H9 (cell line): ENCODE data around the gene RASSF8. TPM values are rescaled to one million over a fixed set of nuclear protein-coding genes. Genes with fewer than 3 reads are reported as not detected.
A peak's percentile ranks its signal among the peaks of the same experiment; 100 is the strongest.

ENCODE experiments used
- DNase-seq: peaks from one replicate; pipeline ENCODE4 v3.0.0-alpha.2; 2017
- H2AFZ ChIP-seq: one replicate; pipeline ENCODE4 v1.6.1; 2013; ENCODE audit warnings: mild to moderate bottlenecking, low read length, control low read depth, moderate library complexity
- H2AK5ac ChIP-seq: 2 replicates; pipeline ENCODE4 v1.6.1; 2013; ENCODE audit warnings: low read length, control low read depth, mixed read lengths; ENCODE audit not compliant: insufficient read length
- H2BK120ac ChIP-seq: one replicate; pipeline ENCODE4 v1.6.1; 2013; ENCODE audit warnings: low read depth, mild to moderate bottlenecking, low read length, control low read depth, inconsistent platforms; ENCODE audit not compliant: poor library complexity, severe bottlenecking
- H2BK12ac ChIP-seq: 2 replicates; pipeline ENCODE4 v1.6.1; 2013; ENCODE audit warnings: low read length, control low read depth, mixed read lengths, low read depth; ENCODE audit not compliant: insufficient read length
- H2BK15ac ChIP-seq: 2 replicates; pipeline ENCODE4 v1.6.1; 2013; ENCODE audit warnings: low read depth, low read length, control low read depth
- H2BK20ac ChIP-seq: one replicate; pipeline ENCODE4 v1.6.1; 2013; ENCODE audit warnings: low read depth, mild to moderate bottlenecking, low read length, control low read depth, inconsistent platforms; ENCODE audit not compliant: poor library complexity, severe bottlenecking
- H2BK5ac ChIP-seq: 2 replicates; pipeline ENCODE4 v1.6.1; 2013; ENCODE audit warnings: low read length, control low read depth, mixed read lengths; ENCODE audit not compliant: insufficient read length
- H3K14ac ChIP-seq: 2 replicates; pipeline ENCODE4 v1.6.1; 2013; ENCODE audit warnings: low read length, control low read depth; ENCODE audit not compliant: insufficient read depth
- H3K18ac ChIP-seq: 2 replicates; pipeline ENCODE4 v1.6.1; 2013; ENCODE audit warnings: low read depth, mild to moderate bottlenecking, mixed read lengths, low read length, control low read depth; ENCODE audit not compliant: insufficient read length
- H3K23ac ChIP-seq: 2 replicates; pipeline ENCODE4 v1.6.1; 2013; ENCODE audit warnings: low read length, control low read depth, mixed read lengths, low read depth; ENCODE audit not compliant: insufficient read length
- H3K23me2 ChIP-seq: 2 replicates; pipeline ENCODE4 v1.6.1; 2013; ENCODE audit warnings: low read depth, mild to moderate bottlenecking, mixed read lengths, low read length, control low read depth; ENCODE audit not compliant: insufficient read length, poor library complexity, severe bottlenecking
- H3K27ac ChIP-seq: 2 replicates; pipeline ENCODE4 v1.5.1; 2013; ENCODE audit warnings: low read length, control low read depth, mixed read lengths, low read depth; ENCODE audit not compliant: insufficient read length
- H3K27me3 ChIP-seq: 2 replicates; pipeline ENCODE4 v1.6.1; 2013; ENCODE audit warnings: low read length, control low read depth, inconsistent platforms; ENCODE audit not compliant: insufficient read depth
- H3K4ac ChIP-seq: 2 replicates; pipeline ENCODE4 v1.6.1; 2013; ENCODE audit warnings: low read depth, mild to moderate bottlenecking, control low read depth, inconsistent platforms, low read length, moderate library complexity
- H3K4me1 ChIP-seq: 2 replicates; pipeline ENCODE4 v1.6.1; 2013; ENCODE audit warnings: low read length, control low read depth, inconsistent platforms; ENCODE audit not compliant: insufficient read depth
- H3K4me2 ChIP-seq: 2 replicates; pipeline ENCODE4 v1.6.1; 2013; ENCODE audit warnings: low read length, control low read depth, mixed read lengths; ENCODE audit not compliant: insufficient read length, insufficient read depth
- H3K56ac ChIP-seq: 2 replicates; pipeline ENCODE4 v1.6.1; 2013; ENCODE audit warnings: low read depth, mild to moderate bottlenecking, mixed read lengths, low read length, control low read depth; ENCODE audit not compliant: insufficient read length
- H3K79me1 ChIP-seq: 2 replicates; pipeline ENCODE4 v1.6.1; 2013; ENCODE audit warnings: low read depth, mild to moderate bottlenecking, moderate library complexity, low read length, control low read depth, inconsistent platforms; ENCODE audit not compliant: insufficient read depth, poor library complexity, severe bottlenecking
- H3K79me2 ChIP-seq: 2 replicates; pipeline ENCODE4 v1.6.1; 2013; ENCODE audit warnings: low read length, control low read depth, inconsistent platforms; ENCODE audit not compliant: insufficient read depth
- H3K9ac ChIP-seq: 2 replicates; pipeline ENCODE4 v1.6.1; 2013; ENCODE audit warnings: low read length, control low read depth, mixed read lengths; ENCODE audit not compliant: insufficient read length; ENCODE audit errors: extremely low read depth
- H3K9me3 ChIP-seq: one replicate; pipeline ENCODE4 v1.6.1; 2013; ENCODE audit warnings: low read depth, low read length, inconsistent platforms; ENCODE audit not compliant: control insufficient read depth
- H3T11ph ChIP-seq: one replicate; pipeline ENCODE4 v1.6.1; 2013; ENCODE audit warnings: mild to moderate bottlenecking, low read length, control low read depth, inconsistent platforms
- H4K20me1 ChIP-seq: one replicate; pipeline ENCODE4 v1.6.1; 2013; ENCODE audit not compliant: control insufficient read depth, insufficient read length, insufficient read depth
- H4K5ac ChIP-seq: 2 replicates; pipeline ENCODE4 v1.6.1; 2013; ENCODE audit warnings: low read depth, mild to moderate bottlenecking, mixed read lengths, low read length, control low read depth; ENCODE audit not compliant: insufficient read length
- H4K8ac ChIP-seq: replicated peaks from 2 replicates; pipeline ENCODE4 v1.6.1; 2013; ENCODE audit warnings: low read length, control low read depth, mixed read lengths, low read depth; ENCODE audit not compliant: insufficient read length
- H4K91ac ChIP-seq: 2 replicates; pipeline ENCODE4 v1.6.1; 2013; ENCODE audit warnings: low read depth, mild to moderate bottlenecking, moderate library complexity, mixed read lengths, low read length, control low read depth; ENCODE audit not compliant: insufficient read length
- H3K27ac Mint-ChIP-seq, 3 experiments: 2 replicates in 2 of 3; 3 replicates in 1 of 3; pipeline ENCODE4 v1.8.0; 2020 to 2021; ENCODE audit warnings: mixed read lengths in 3 of 3, mild to moderate bottlenecking in 1 of 3, moderate library complexity in 1 of 3
- H3K27me3 Mint-ChIP-seq: 2 replicates; pipeline ENCODE4 v1.8.0; 2021; ENCODE audit warnings: low read depth, mild to moderate bottlenecking, moderate library complexity, mixed read lengths
- H3K36me3 Mint-ChIP-seq, 3 experiments: 2 replicates in 2 of 3; 3 replicates in 1 of 3; pipeline ENCODE4 v1.8.0; 2020 to 2021; ENCODE audit warnings: low read depth in 3 of 3, mixed read lengths in 3 of 3; ENCODE audit not compliant: insufficient read depth in 1 of 3
- H3K4me1 Mint-ChIP-seq, 2 experiments: 2 replicates each; pipeline ENCODE4 v1.8.0; 2020; ENCODE audit warnings: mixed read lengths in 2 of 2
- H3K4me3 Mint-ChIP-seq, 2 experiments: 2 replicates in 1 of 2; 3 replicates in 1 of 2; pipeline ENCODE4 v1.8.0; 2020 to 2021; ENCODE audit warnings: mild to moderate bottlenecking in 2 of 2, mixed read lengths in 2 of 2, moderate library complexity in 1 of 2
- H3K9me3 Mint-ChIP-seq, 2 experiments: 2 replicates in 1 of 2; 3 replicates in 1 of 2; pipeline ENCODE4 v1.8.0; 2020; ENCODE audit warnings: mild to moderate bottlenecking in 2 of 2, mixed read lengths in 2 of 2, moderate library complexity in 1 of 2
- CTCF ChIP-seq: fragments of 200-600 bp; sonication (generic); conservative IDR thresholded peaks from 3 replicates; pipeline ENCODE4 v1.8.0; 2021; ENCODE audit warnings: antibody characterized with exemption, mild to moderate bottlenecking
- WGBS: extraction: QIAGEN DNeasy Blood & Tissue Kit; methylation state at CpG from one replicate; pipeline ENCODE4 v1.1.7; 2013; ENCODE audit warnings: missing lambda C conversion rate, low lambda C conversion rate, mixed read lengths; ENCODE audit not compliant: insufficient read length; ENCODE audit errors: extremely low coverage; 5-methylcytosine and 5-hydroxymethylcytosine counted together
- total RNA-seq: library from RNA; stranded (reverse); gene quantifications from 2 replicates; pipeline ENCODE4 v1.2.1, GENCODE V29; 2021

Gene RASSF8
- total RNA-seq, 1 experiment from 2014 or later = 38.8 TPM

GRCh38 chr12:26016516-26016915 lies 58.0 kb downstream of the RASSF8 start:
- no peak overlapping the region for H2BK120ac ChIP-seq
- H3K23me2 ChIP-seq = no peaks in the 10 kb centered on the region
- H2AK5ac ChIP-seq = no peak overlapping the region
- H2BK5ac ChIP-seq = no peak overlapping the region
- no peak overlapping the region for H3K4me3 Mint-ChIP-seq
- no peak overlapping the region for H3K4me2 ChIP-seq
- no peaks in the 10 kb centered on the region for H4K20me1 ChIP-seq
- no peaks in the 10 kb centered on the region for H3K27me3 ChIP-seq
- no peak for DNase-seq
- no peak overlapping the region for H3K14ac ChIP-seq
- H3K27ac Mint-ChIP-seq = peak overlapping the region in 2 of 3 experiments; percentile 3 to 70; a peak in 3 of 7 replicates
- H2BK20ac ChIP-seq = no peak overlapping the region
- H2BK15ac ChIP-seq = no peak overlapping the region
- no peak overlapping the region for H2AFZ ChIP-seq
- H3K9ac ChIP-seq = no peak overlapping the region
- H3K27ac ChIP-seq = no peak overlapping the region
- no peak overlapping the region for H4K91ac ChIP-seq
- H3K79me1 ChIP-seq = no peaks in the 10 kb centered on the region
- H3K27me3 Mint-ChIP-seq = no peaks in the 10 kb centered on the region
- no peak overlapping the region for H3K4ac ChIP-seq
- no peaks in the 10 kb centered on the region for H3K36me3 Mint-ChIP-seq
- H4K5ac ChIP-seq = no peak overlapping the region
- peaks cover 27 to 32% of the 10 kb centered on the region in 2 experiments for H3K4me1 Mint-ChIP-seq
- H2BK12ac ChIP-seq = no peak overlapping the region
- no peaks in the 10 kb centered on the region for H3K4me1 ChIP-seq
- peaks cover 5% of the 10 kb centered on the region; the same call in 1 of the 2 replicates for H3K79me2 ChIP-seq
- H3T11ph ChIP-seq = no peak overlapping the region
- H3K23ac ChIP-seq = no peak overlapping the region
- TF ChIP-seq CTCF = no peak
- H3K9me3 Mint-ChIP-seq = no peaks in the 10 kb centered on the region
- H3K18ac ChIP-seq = no peak overlapping the region
- no peaks in the 10 kb centered on the region for H3K9me3 ChIP-seq
- no peak overlapping the region for H4K8ac ChIP-seq
- WGBS = no CpG with 5 or more reads among the region's 2 CpGs
- no peak overlapping the region for H3K56ac ChIP-seq
